HCT116 (cell line): ENCODE measurements around the gene ARID5B. TPM values are rescaled to one million over a fixed set of nuclear protein-coding genes. Genes with fewer than 3 reads are reported as not detected.

Experiments
- ATAC-seq: fragments of 200-7000 bp; cut with Tn5 transposase; 2 replicates; pipeline ENCODE4 v1.9.1; 2020; ENCODE audit warnings: mild to moderate bottlenecking, moderate library complexity
- BruUV-seq: library from RNA; stranded (reverse); fragments of 400-500 nt; replicated peaks from 2 replicates; lab custom pipeline; 2021; lab: Mats Ljungman, UMichigan
- CTCF ChIA-PET: fragments of 300-600 bp; sonication (Branson Sonifier 250); formaldehyde crosslinking; loops from one replicate; lab custom pipeline; 2021; ENCODE audit warnings: antibody characterized with exemption; lab: Charles Lee
- POLR2A ChIA-PET: fragments of 300-600, 350-600 bp; sonication (Branson Sonifier 250); formaldehyde crosslinking; loops from one replicate; lab custom pipeline; 2021; ENCODE audit warnings: antibody characterized with exemption; lab: Charles Lee
- RAD21 ChIA-PET, 2 experiments: fragments of 300-600 bp; sonication (Branson Sonifier 250); formaldehyde crosslinking; loops; one replicate each; lab custom pipeline; 2023; ENCODE audit warnings: low total read pairs in 2 of 2; ENCODE audit not compliant: uncharacterized antibody in 2 of 2, unreplicated experiment in 2 of 2, low non-redundant PET in 1 of 2; lab: Charles Lee
- DNase-seq: peaks from one replicate; pipeline ENCODE4 v3.0.0-alpha.2; 2010; ENCODE audit warnings: low read depth, low spot score
- H2AFZ ChIP-seq: fragments of 200-600 bp; shearing (Covaris generic), sonication (generic); 2 replicates; pipeline ENCODE4 v1.6.1; 2017; ENCODE audit warnings: low read depth, mixed run types, mixed read lengths, antibody characterized with exemption, low read length; ENCODE audit not compliant: poor library complexity, severe bottlenecking
- H3K27ac ChIP-seq: 2 replicates; pipeline ENCODE4 v1.5.1; 2012; ENCODE audit warnings: low read depth, low read length
- H3K27me3 ChIP-seq: fragments of 200-600 bp; sonication (generic); 2 replicates; pipeline ENCODE4 v1.6.1; 2016; ENCODE audit warnings: mixed run types, low read length, mixed read lengths; ENCODE audit not compliant: insufficient read depth
- H3K36me3 ChIP-seq, 2 experiments: fragments of 200-500 bp in 1 of 2; fragments of 200-600 bp in 1 of 2; sonication (Bioruptor generic) in 1 of 2; sonication (generic) in 1 of 2; 2 replicates each; pipeline versions ENCODE4 v1.5.1 to v1.6.1; 2014 to 2016; ENCODE audit warnings: low read length in 2 of 2, inconsistent platforms in 1 of 2, mixed read lengths in 1 of 2, mixed run types in 1 of 2; ENCODE audit not compliant: insufficient read depth in 2 of 2, control insufficient read depth in 1 of 2
- H3K4me1 ChIP-seq, 2 experiments: fragments of 200-600 bp in 1 of 2; sonication (generic) in 1 of 2; 2 replicates each; pipeline versions ENCODE4 v1.5.1 to v1.6.1; 2012 to 2017; ENCODE audit warnings: low read length in 2 of 2, inconsistent platforms in 1 of 2, mild to moderate bottlenecking in 1 of 2, mixed read lengths in 1 of 2, mixed run types in 1 of 2, moderate library complexity in 1 of 2; ENCODE audit not compliant: insufficient read depth in 2 of 2, control insufficient read depth in 1 of 2
- H3K4me2 ChIP-seq: fragments of 200-600 bp; sonication (generic); 2 replicates; pipeline ENCODE4 v1.6.1; 2017; ENCODE audit warnings: mixed run types, low read length, mixed read lengths
- H3K4me3 ChIP-seq, 2 experiments: fragments of 200-600 bp in 1 of 2; sonication (generic) in 1 of 2; replicated peaks in 1 of 2; 2 replicates each; pipeline ENCODE4 v1.5.1; 2011 to 2016; ENCODE audit warnings: low read length in 2 of 2, control low read depth in 1 of 2, low read depth in 1 of 2, mild to moderate bottlenecking in 1 of 2, mixed read lengths in 1 of 2, mixed run types in 1 of 2
- H3K79me2 ChIP-seq: fragments of 200-600 bp; sonication (generic); 2 replicates; pipeline ENCODE4 v1.6.1; 2017; ENCODE audit warnings: mild to moderate bottlenecking, mixed run types, low read length, moderate library complexity, mixed read lengths; ENCODE audit not compliant: insufficient read depth
- H3K9ac ChIP-seq: fragments of 200-600 bp; sonication (generic); 2 replicates; pipeline ENCODE4 v1.6.1; 2016; ENCODE audit warnings: low read length, mixed read lengths
- H3K9me2 ChIP-seq: fragments of 200-600 bp; sonication (generic), shearing (Covaris generic); 2 replicates; pipeline ENCODE4 v1.6.1; 2017; ENCODE audit warnings: mixed run types, mild to moderate bottlenecking, moderate library complexity; ENCODE audit not compliant: insufficient read depth
- H3K9me3 ChIP-seq, 2 experiments: fragments of 200-500 bp in 1 of 2; fragments of 200-600 bp in 1 of 2; sonication (Bioruptor generic) in 1 of 2; sonication (generic) in 1 of 2; 2 replicates each; pipeline ENCODE4 v1.6.1; 2014 to 2017; ENCODE audit warnings: low read length in 2 of 2, mixed read lengths in 2 of 2, inconsistent platforms in 1 of 2, low read depth in 1 of 2, mild to moderate bottlenecking in 1 of 2, mixed run types in 1 of 2, moderate library complexity in 1 of 2; ENCODE audit not compliant: control insufficient read depth in 1 of 2, insufficient read depth in 1 of 2
- H4K20me1 ChIP-seq: fragments of 200-600 bp; sonication (generic), shearing (Covaris generic); 2 replicates; pipeline ENCODE4 v1.6.1; 2017; ENCODE audit warnings: mixed run types, mild to moderate bottlenecking, moderate library complexity; ENCODE audit not compliant: insufficient read depth
- ATF3 ChIP-seq: IDR thresholded peaks from 2 replicates; pipeline ENCODE4 v1.6.1; 2012
- CBX3 ChIP-seq: IDR thresholded peaks from 2 replicates; pipeline ENCODE4 v1.6.1; 2012; ENCODE audit warnings: low read depth
- CEBPB ChIP-seq: IDR thresholded peaks from 2 replicates; pipeline ENCODE4 v1.6.1; 2012; ENCODE audit warnings: low read depth
- CTCF ChIP-seq, 3 experiments: fragments of 200-600 bp in 1 of 3; sonication (generic) in 1 of 3; IDR thresholded peaks in 2 of 3; conservative IDR thresholded peaks in 1 of 3; 2 replicates each; pipeline ENCODE4 v1.5.1; 2012 to 2017; ENCODE audit warnings: low read depth in 2 of 3, low read length in 2 of 3, antibody characterized with exemption in 1 of 3, borderline replicate concordance in 1 of 3, control low read depth in 1 of 3, mild to moderate bottlenecking in 1 of 3, mixed read lengths in 1 of 3, mixed run types in 1 of 3, moderate library complexity in 1 of 3; ENCODE audit not compliant: insufficient read depth in 1 of 3
- EGR1 ChIP-seq: IDR thresholded peaks from 2 replicates; pipeline ENCODE4 v1.6.1; 2012; ENCODE audit warnings: low read depth
- ELF1 ChIP-seq: IDR thresholded peaks from 2 replicates; pipeline ENCODE4 v1.6.1; 2012; ENCODE audit warnings: low read depth, borderline replicate concordance
- EZH2phosphoT487 ChIP-seq: fragments of 200-600 bp; IDR thresholded peaks from 2 replicates; pipeline ENCODE4 v1.6.1; 2018; ENCODE audit warnings: antibody characterized with exemption, borderline replicate concordance
- FOSL1 ChIP-seq: IDR thresholded peaks from 2 replicates; pipeline ENCODE4 v1.6.1; 2012; ENCODE audit warnings: low read depth
- JUND ChIP-seq: IDR thresholded peaks from 2 replicates; pipeline ENCODE4 v1.6.1; 2012
- MAX ChIP-seq: IDR thresholded peaks from 2 replicates; pipeline ENCODE4 v1.6.1; 2012
- POLR2A ChIP-seq: IDR thresholded peaks from 2 replicates; pipeline ENCODE4 v1.7.0; 2011; ENCODE audit warnings: borderline replicate concordance; ENCODE audit not compliant: insufficient read depth, insufficient read length; ENCODE audit errors: extremely low read depth
- POLR2AphosphoS5 ChIP-seq: IDR thresholded peaks from 2 replicates; pipeline ENCODE4 v1.6.1; 2011; ENCODE audit warnings: mild to moderate bottlenecking, low read depth, low read length, moderate library complexity
- REST ChIP-seq: IDR thresholded peaks from 2 replicates; pipeline ENCODE4 v1.6.1; 2012; ENCODE audit warnings: low read depth
- SIN3A ChIP-seq: IDR thresholded peaks from 2 replicates; pipeline ENCODE4 v1.6.1; 2012; ENCODE audit warnings: low read depth
- SRF ChIP-seq: IDR thresholded peaks from 2 replicates; pipeline ENCODE4 v1.6.1; 2012; ENCODE audit warnings: low read depth
- TCF7L2 ChIP-seq: IDR thresholded peaks from 2 replicates; pipeline ENCODE4 v1.7.0; 2011; ENCODE audit warnings: borderline replicate concordance, inconsistent platforms; ENCODE audit not compliant: insufficient read depth, insufficient read length; ENCODE audit errors: extremely low read depth
- YY1 ChIP-seq: IDR thresholded peaks from 2 replicates; pipeline ENCODE4 v1.6.1; 2011; ENCODE audit warnings: low read length, low read depth, moderate library complexity, mild to moderate bottlenecking; ENCODE audit not compliant: insufficient replicate concordance; ENCODE audit errors: extremely low read depth
- ZBTB33 ChIP-seq: IDR thresholded peaks from 2 replicates; pipeline ENCODE4 v1.6.1; 2011; ENCODE audit warnings: mild to moderate bottlenecking, low read length, moderate library complexity; ENCODE audit not compliant: insufficient replicate concordance; ENCODE audit errors: extremely low read depth
- ZFX ChIP-seq: fragments of 450-650 bp; IDR thresholded peaks from 2 replicates; pipeline ENCODE4 v1.6.1; 2017
- intact Hi-C: fragments of 100-400 bp; cut with micrococcal nuclease; formaldehyde crosslinking; loops from 2 replicates; pipeline ENCODE4 v1.10.0; 2022
- total RNA-seq: library from RNA; stranded (reverse); gene quantifications from one replicate; pipeline ENCODE4 v1.2.1, GENCODE V29; 2021; ENCODE audit not compliant: unreplicated experiment

The ARID5B gene
- total RNA-seq, 1 experiment from 2014 or later: 4.7 TPM

GRCh38 chr10:61923950-61924274, 22.4 kb downstream of the ARID5B start:
- POLR2A ChIA-PET: interaction anchor here (0.7 kb wide), 1 partner anchor 23 kb away, joined by 3 read pairs; the partner anchor contains the start of gene ARID5B
- H3K79me2 ChIP-seq: no peaks in the 10 kb centered on the region
- no peak overlapping the region for H3K9ac ChIP-seq
- no peak overlapping the region for H3K27ac ChIP-seq
- no peak overlapping the region for H3K4me3 ChIP-seq
- H3K9me3 ChIP-seq: no peaks in the 10 kb centered on the region
- no peak overlapping the region for H2AFZ ChIP-seq
- intact Hi-C loops: no loop called here
- no peak for ATAC-seq
- H3K9me2 ChIP-seq: no peaks in the 10 kb centered on the region
- no TSS peak for BruUV-seq
- no peaks in the 10 kb centered on the region for H3K36me3 ChIP-seq
- no peaks in the 10 kb centered on the region for H3K4me1 ChIP-seq
- H3K27me3 ChIP-seq: no peaks in the 10 kb centered on the region
- CTCF ChIA-PET: no interaction called here
- H4K20me1 ChIP-seq: no peaks in the 10 kb centered on the region
- no peak for DNase-seq
- RAD21 ChIA-PET: no interaction called here
- no peak overlapping the region for H3K4me2 ChIP-seq
- TF ChIP-seq EZH2phosphoT487 (no peak), ATF3 (no peak), ZBTB33 (no peak), SIN3A (no peak), CTCF (IDR thresholded peaks at IDR 0.05 in 2 of 3, conservative IDR thresholded peaks at IDR 0.05 in 1 of 3; ENCODE audit: borderline replicate concordance in 1 of 3, insufficient read depth in 1 of 3, low read depth in 2 of 3, low read length in 2 of 3) (no peak), SRF (no peak), POLR2A (no peak), MAX (no peak), POLR2AphosphoS5 (no peak), JUND (no peak), ZFX (no peak), REST (no peak), TCF7L2 (no peak), CEBPB (no peak), EGR1 (no peak), CBX3 (no peak), ELF1 (no peak), YY1 (no peak), FOSL1 (no peak)
- TF ChIP-seq, all 23 proteins: peak for 0
